ENCODE measurements around the gene CHGA. TPM values are rescaled to one million over a fixed set of nuclear protein-coding genes. Genes with fewer than 3 reads are reported as not detected.

Gene CHGA
- total RNA-seq, 4 donors from 2014 or later: not detected

GRCh38 chr14:92897922-92898565 lies 24.9 kb upstream of the CHGA start:
- H3K9me3 ChIP-seq: peaks cover 0 to 23% (median 0%) of the 10 kb centered on the region in 4 donors
- TF ChIP-seq POLR2A (IDR thresholded peaks at IDR 0.05) (no peak), CTCF (IDR thresholded peaks at IDR 0.05) (no peak), EP300 (IDR thresholded peaks at IDR 0.05) (no peak)
- H3K27ac ChIP-seq: no peak overlapping the region
- no peak overlapping the region for H3K4me3 ChIP-seq
- no peak for DNase-seq (ENCODE audit: low spot score in 2 of 2)
- 81 to 85% methylated on average over 4 to 5 of the region's 5 CpGs for WGBS, 2 donors
- peaks cover 0 to 16% of the 10 kb centered on the region in 2 donors for H3K27me3 ChIP-seq
- H3K4me1 ChIP-seq: no peaks in the 10 kb centered on the region
- no peaks in the 10 kb centered on the region for H3K36me3 ChIP-seq

GRCh38 chr14:92898566-92899131 lies 24.3 kb upstream of the CHGA start:
- Histone ChIP-seq H3K27ac (no peak overlapping the region), H3K4me3 (no peak overlapping the region), H3K36me3 (no peaks in the 10 kb centered on the region), H3K9me3 (peaks cover 0 to 16% (median 0%) of the 10 kb centered on the region in 4 donors), H3K27me3 (peaks cover 0 to 22% of the 10 kb centered on the region in 2 donors), H3K4me1 (no peaks in the 10 kb centered on the region)
- DNase-seq (ENCODE audit: low spot score in 2 of 2): no peak
- WGBS, 2 donors: 44 to 50% methylated on average over 9 of the region's 9 CpGs
- TF ChIP-seq EP300 (IDR thresholded peaks at IDR 0.05) (no peak), POLR2A (IDR thresholded peaks at IDR 0.05) (no peak), CTCF (IDR thresholded peaks at IDR 0.05) (no peak)

- no peak for DNase-seq (ENCODE audit: low spot score in 2 of 2)
- WGBS, 2 donors: 91 to 100% methylated on average over 2 of the region's 2 CpGs
- Histone ChIP-seq H3K9me3 (no peaks in the 10 kb centered on the region), H3K4me1 (no peaks in the 10 kb centered on the region), H3K4me3 (no peak overlapping the region), H3K27me3 (peaks cover 0 to 26% of the 10 kb centered on the region in 2 donors), H3K27ac (no peak overlapping the region), H3K36me3 (no peaks in the 10 kb centered on the region)
- TF ChIP-seq POLR2A (IDR thresholded peaks at IDR 0.05): no peak
- no peak for TF ChIP-seq EP300 (IDR thresholded peaks at IDR 0.05)
These were observed 22.3 kb upstream of the CHGA start for GRCh38 chr14:92900660-92901059.

- H3K27ac ChIP-seq: no peak overlapping the region
- peaks cover 0 to 26% of the 10 kb centered on the region in 2 donors for H3K27me3 ChIP-seq
- no peak for DNase-seq (ENCODE audit: low spot score in 2 of 2)
- no peak overlapping the region for H3K4me3 ChIP-seq
- no peaks in the 10 kb centered on the region for H3K36me3 ChIP-seq
- H3K9me3 ChIP-seq: no peaks in the 10 kb centered on the region
- no peaks in the 10 kb centered on the region for H3K4me1 ChIP-seq
- TF ChIP-seq POLR2A (IDR thresholded peaks at IDR 0.05) (no peak), CTCF (IDR thresholded peaks at IDR 0.05) (no peak), EP300 (IDR thresholded peaks at IDR 0.05) (no peak)
- 70 to 73% methylated on average over 6 of the region's 6 CpGs for WGBS, 2 donors
These were observed 20.8 kb upstream of the CHGA start for GRCh38 chr14:92902191-92902590.

- TF ChIP-seq EP300 (IDR thresholded peaks at IDR 0.05) (no peak), POLR2A (IDR thresholded peaks at IDR 0.05) (no peak), CTCF (IDR thresholded peaks at IDR 0.05) (no peak)
- Histone ChIP-seq H3K9me3 (no peaks in the 10 kb centered on the region), H3K27me3 (peaks cover 0 to 28% of the 10 kb centered on the region in 2 donors), H3K4me1 (no peaks in the 10 kb centered on the region), H3K27ac (no peak overlapping the region), H3K36me3 (no peaks in the 10 kb centered on the region), H3K4me3 (no peak overlapping the region)
- DNase-seq (ENCODE audit: low spot score in 2 of 2): no peak
- WGBS, 2 donors: 19 to 21% methylated on average over 17 of the region's 17 CpGs
These were observed 20.2 kb upstream of the CHGA start for GRCh38 chr14:92902726-92903125.
